Skin epidermis (tissue), 12 donors: ENCODE measurements around the gene NEK10.

Source experiments
- H3K27ac ChIP-seq, 21 experiments: fragments of 200-600 bp; sonication (generic) in 11 of 21; one replicate each; pipeline ENCODE4 v1.5.0; 2020; ENCODE audit warnings: mild to moderate bottlenecking in 3 of 21, inconsistent platforms in 2 of 21, moderate library complexity in 2 of 21
- H3K4me3 ChIP-seq, 7 experiments: fragments of 200-600 bp; sonication (generic) in 2 of 7; one replicate each; pipeline ENCODE4 v1.5.0; 2020; ENCODE audit warnings: inconsistent platforms in 2 of 7, mild to moderate bottlenecking in 2 of 7, moderate library complexity in 1 of 7

The NEK10 gene

DNA sequence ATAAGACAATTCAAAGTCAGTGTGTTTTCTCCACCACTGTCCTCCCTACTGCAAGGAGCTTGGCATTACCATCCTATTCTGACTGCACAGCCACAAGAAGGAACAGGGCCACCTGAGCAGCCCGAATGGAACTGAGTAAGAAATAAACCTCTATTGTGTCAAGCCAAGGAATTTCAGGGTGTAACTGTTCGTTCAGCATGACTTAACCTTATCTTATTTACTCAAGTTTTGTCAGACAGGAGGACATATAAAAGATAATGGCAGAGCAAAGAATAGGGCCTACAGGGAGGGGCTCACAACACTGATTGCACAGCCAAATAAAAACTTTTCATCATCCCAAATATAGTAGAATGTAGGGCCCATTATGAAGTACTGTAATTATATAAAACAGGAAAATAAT, 236.1 kb downstream of the NEK10 start:
- Histone ChIP-seq H3K4me3 (no peak overlapping the region), H3K27ac (no peak overlapping the region)

DNA sequence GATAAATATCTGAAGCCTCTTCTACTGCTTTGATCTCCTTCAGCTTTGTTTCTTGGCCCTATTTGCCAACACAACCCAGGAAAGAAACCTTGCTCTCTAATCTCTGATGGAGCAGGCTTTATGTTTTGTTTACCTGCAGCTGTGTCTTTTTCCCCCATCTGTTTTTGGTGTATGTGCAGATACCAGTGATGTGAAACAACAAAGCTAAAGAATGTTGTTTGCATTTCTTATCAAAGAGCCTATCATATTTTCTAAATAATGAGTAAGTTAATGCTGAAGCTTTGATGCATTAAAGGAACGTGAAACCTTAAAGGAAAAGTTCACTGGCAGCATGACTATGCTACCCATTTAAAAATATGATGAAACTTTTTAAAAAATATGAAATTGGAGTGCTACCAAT, 238.4 kb downstream of the NEK10 start:
- Histone ChIP-seq H3K4me3 (no peak overlapping the region), H3K27ac (no peak overlapping the region)

GRCh38 chr3:27127879-27128278, 241.3 kb downstream of the NEK10 start:
- Histone ChIP-seq H3K27ac (no peak overlapping the region), H3K4me3 (no peak overlapping the region)

DNA sequence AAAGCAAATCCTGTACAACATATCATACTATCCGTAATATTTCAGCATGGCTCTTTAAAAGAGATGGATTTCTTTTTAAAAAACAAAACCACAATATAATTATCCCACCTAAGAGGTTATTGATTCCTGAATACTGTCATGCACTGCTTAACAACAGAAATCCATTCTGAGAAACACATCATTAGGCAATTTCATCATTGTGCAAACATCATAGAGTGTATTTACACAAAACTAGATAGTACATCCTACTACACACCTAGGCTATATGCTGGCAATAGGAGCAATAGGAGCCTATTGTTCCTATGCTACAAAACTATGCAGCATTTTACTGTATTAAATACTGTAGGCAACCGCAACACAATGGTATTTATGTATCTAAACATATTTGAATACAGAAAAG, 242.0 kb downstream of the NEK10 start:
- no peak overlapping the region for H3K4me3 ChIP-seq
- no peak overlapping the region for H3K27ac ChIP-seq

- Histone ChIP-seq H3K4me3 (no peak overlapping the region), H3K27ac (no peak overlapping the region)
Observed at GRCh38 chr3:27125821-27126501, 243.2 kb downstream of the NEK10 start.

GRCh38 chr3:27119639-27120038, 249.5 kb downstream of the NEK10 start:
- Histone ChIP-seq H3K27ac (no peak overlapping the region), H3K4me3 (no peak overlapping the region)

DNA sequence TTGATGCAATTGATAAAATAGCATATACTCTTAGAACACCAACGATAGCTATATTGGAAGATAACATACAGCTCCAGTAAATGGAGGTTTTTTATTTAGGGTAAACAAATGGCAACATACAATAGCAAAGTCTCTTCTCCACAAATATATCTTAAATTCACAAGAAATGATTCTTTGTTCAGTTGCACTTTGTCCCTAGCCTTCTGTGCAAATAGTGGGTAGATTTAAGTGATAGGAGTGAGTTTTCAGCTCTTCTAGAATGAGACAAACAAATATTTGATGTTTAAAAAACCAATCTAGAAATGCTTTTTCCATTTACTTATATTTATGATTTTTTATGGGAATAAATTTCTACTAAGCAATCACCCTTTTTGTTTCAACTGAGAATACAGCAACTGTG, 253.8 kb downstream of the NEK10 start:
- no peak overlapping the region for H3K4me3 ChIP-seq
- no peak overlapping the region for H3K27ac ChIP-seq

- H3K4me3 ChIP-seq: no peak overlapping the region
- no peak overlapping the region for H3K27ac ChIP-seq
Observed at GRCh38 chr3:27114684-27115083, 254.5 kb downstream of the NEK10 start.

DNA sequence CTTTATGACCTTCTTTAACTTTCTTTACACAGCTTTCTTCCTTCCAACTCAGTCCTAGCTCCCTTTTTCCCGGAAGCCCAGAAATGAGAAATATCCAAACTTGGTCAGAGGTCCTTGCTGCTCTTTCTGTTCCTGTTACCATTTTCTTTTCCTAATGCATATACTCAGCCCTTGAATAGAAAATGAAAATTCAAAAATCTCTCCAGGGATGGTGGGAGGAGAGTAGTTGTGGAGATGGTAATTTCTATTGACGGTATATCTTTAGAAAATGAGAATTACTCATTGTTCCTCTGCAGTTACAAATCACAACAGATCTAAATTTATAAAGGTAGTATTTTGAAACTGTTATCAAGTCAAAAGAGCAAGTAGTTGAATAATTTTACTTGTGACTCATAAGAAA, 255.1 kb downstream of the NEK10 start:
- Histone ChIP-seq H3K4me3 (no peak overlapping the region), H3K27ac (no peak overlapping the region)

GRCh38 chr3:27110020-27110419, 259.2 kb downstream of the NEK10 start:
- Histone ChIP-seq H3K4me3 (no peak overlapping the region), H3K27ac (no peak overlapping the region)

DNA sequence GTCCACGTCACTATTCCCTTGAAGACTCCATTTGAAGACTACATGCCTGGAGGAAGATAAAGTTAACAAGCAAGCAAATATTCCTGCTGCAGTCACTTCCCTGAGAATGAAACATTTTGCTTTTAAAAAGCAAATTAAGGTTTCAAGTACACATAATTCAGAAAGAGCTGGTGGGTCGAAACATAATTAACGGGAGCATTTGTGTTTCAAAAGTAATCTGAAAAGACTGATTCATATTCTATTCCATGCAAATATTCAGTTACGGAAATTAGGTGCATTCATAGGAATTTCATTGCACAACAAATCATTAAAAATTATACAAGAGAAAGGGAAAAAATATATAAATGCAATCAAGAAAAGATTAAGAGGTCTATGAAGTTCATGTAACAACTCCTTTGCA, 260.9 kb downstream of the NEK10 start:
- no peak overlapping the region for H3K4me3 ChIP-seq

GRCh38 chr3:27105904-27106303, 263.3 kb downstream of the NEK10 start:
- H3K27ac ChIP-seq: no peak overlapping the region

More for the DNA sequence above, 260.9 kb downstream of the NEK10 start:
- H3K27ac ChIP-seq: no peak overlapping the region

GRCh38 chr3:27097182-27097581, 272.0 kb downstream of the NEK10 start:
- no peak overlapping the region for H3K27ac ChIP-seq
- no peak overlapping the region for H3K4me3 ChIP-seq

More at GRCh38 chr3:27105904-27106303, 263.3 kb downstream of the NEK10 start:
- H3K4me3 ChIP-seq: no peak overlapping the region

GRCh38 chr3:27095553-27096222, 273.5 kb downstream of the NEK10 start:
- H3K27ac ChIP-seq: no peak overlapping the region
- no peak overlapping the region for H3K4me3 ChIP-seq

GRCh38 chr3:27094721-27095120, 274.5 kb downstream of the NEK10 start:
- Histone ChIP-seq H3K4me3 (no peak overlapping the region), H3K27ac (no peak overlapping the region)

DNA sequence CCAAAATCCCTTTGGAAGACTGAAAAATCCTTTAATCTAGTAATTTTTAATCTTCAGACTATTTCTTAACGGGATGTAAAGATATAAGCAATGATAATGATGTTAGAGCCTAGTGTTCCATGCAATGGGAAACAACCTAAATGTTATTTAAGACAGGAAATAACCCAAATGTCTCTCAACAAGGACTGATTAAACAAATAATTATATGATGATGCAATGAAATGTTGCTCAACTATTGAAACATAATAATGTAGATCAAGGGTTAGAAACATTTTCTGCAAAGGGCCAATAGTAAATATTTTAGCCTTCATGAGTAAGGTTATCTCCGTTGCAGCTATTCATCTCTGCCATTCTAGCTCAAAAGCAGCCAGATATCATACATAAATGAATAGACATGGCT, 275.4 kb downstream of the NEK10 start:
- Histone ChIP-seq H3K27ac (no peak overlapping the region), H3K4me3 (no peak overlapping the region)

- Histone ChIP-seq H3K4me3 (no peak overlapping the region), H3K27ac (no peak overlapping the region)
Observed at GRCh38 chr3:27090275-27091041, 278.7 kb downstream of the NEK10 start.

DNA sequence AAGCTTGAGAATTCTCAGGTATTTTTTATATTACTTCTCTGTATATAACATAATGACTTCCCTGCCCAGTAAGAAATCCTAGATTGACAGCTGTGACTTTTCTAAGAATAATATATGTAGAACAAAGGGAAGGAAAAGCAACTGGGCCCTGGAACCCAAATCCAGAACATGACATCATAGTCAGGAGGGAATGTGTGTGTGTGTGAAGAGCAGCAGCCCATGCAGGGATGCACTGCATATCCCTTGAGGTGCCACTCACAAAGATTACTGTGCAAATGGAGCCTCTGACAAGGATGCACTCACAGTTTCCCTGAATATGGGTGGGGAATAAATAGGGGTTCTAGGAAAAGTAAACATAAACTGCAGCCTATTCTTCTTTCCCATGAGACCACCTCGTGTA, 279.5 kb downstream of the NEK10 start:
- H3K27ac ChIP-seq: no peak overlapping the region
- H3K4me3 ChIP-seq: no peak overlapping the region

- Histone ChIP-seq H3K27ac (no peak overlapping the region), H3K4me3 (no peak overlapping the region)
Observed at GRCh38 chr3:27089068-27089467, 280.1 kb downstream of the NEK10 start.

- Histone ChIP-seq H3K4me3 (no peak overlapping the region), H3K27ac (no peak overlapping the region)
Observed at GRCh38 chr3:27085829-27086730, 283.1 kb downstream of the NEK10 start.
